ENCODE data around the gene ATP8B3.

ATP8B3 gene

GRCh38 chr19:1839658-1840540, 27.8 kb upstream of the ATP8B3 start:
- no peaks in the 10 kb centered on the region for H3K36me3 ChIP-seq (ENCODE audit: control insufficient read depth, insufficient read depth, low read length)
- peaks cover 46% of the 10 kb centered on the region for H3K4me1 ChIP-seq (ENCODE audit: control insufficient read depth, insufficient read depth, low read length)
- no peak overlapping the region for H3K9ac ChIP-seq (ENCODE audit: low read length)
- no peak overlapping the region for H3K4me3 ChIP-seq (ENCODE audit: low read length)
- no peaks in the 10 kb centered on the region for H3K27me3 ChIP-seq (ENCODE audit: control insufficient read depth, insufficient read depth, low read length)
- H3K9me3 ChIP-seq (ENCODE audit: control insufficient read depth, low read length) = no peaks in the 10 kb centered on the region

GRCh38 chr19:1837625-1838105, 25.6 kb upstream of the ATP8B3 start:
- H3K9ac ChIP-seq (ENCODE audit: low read length) = no peak overlapping the region
- no peak overlapping the region for H3K4me3 ChIP-seq (ENCODE audit: low read length)
- no peaks in the 10 kb centered on the region for H3K9me3 ChIP-seq (ENCODE audit: control insufficient read depth, low read length)

GRCh38 chr19:1837222-1837565, 25.1 kb upstream of the ATP8B3 start:
- no peak overlapping the region for H3K9ac ChIP-seq (ENCODE audit: low read length)
- peaks cover 33% of the 10 kb centered on the region for H3K4me1 ChIP-seq (ENCODE audit: control insufficient read depth, insufficient read depth, low read length)
- no peak overlapping the region for H3K4me3 ChIP-seq (ENCODE audit: low read length)
- no peaks in the 10 kb centered on the region for H3K9me3 ChIP-seq (ENCODE audit: control insufficient read depth, low read length)
- H3K27me3 ChIP-seq (ENCODE audit: control insufficient read depth, insufficient read depth, low read length) = no peaks in the 10 kb centered on the region
- no peaks in the 10 kb centered on the region for H3K36me3 ChIP-seq (ENCODE audit: control insufficient read depth, insufficient read depth, low read length)

More at GRCh38 chr19:1837625-1838105, 25.6 kb upstream of the ATP8B3 start:
- peaks cover 33% of the 10 kb centered on the region for H3K4me1 ChIP-seq (ENCODE audit: control insufficient read depth, insufficient read depth, low read length)
- H3K27me3 ChIP-seq (ENCODE audit: control insufficient read depth, insufficient read depth, low read length) = no peaks in the 10 kb centered on the region
- no peaks in the 10 kb centered on the region for H3K36me3 ChIP-seq (ENCODE audit: control insufficient read depth, insufficient read depth, low read length)

DNA sequence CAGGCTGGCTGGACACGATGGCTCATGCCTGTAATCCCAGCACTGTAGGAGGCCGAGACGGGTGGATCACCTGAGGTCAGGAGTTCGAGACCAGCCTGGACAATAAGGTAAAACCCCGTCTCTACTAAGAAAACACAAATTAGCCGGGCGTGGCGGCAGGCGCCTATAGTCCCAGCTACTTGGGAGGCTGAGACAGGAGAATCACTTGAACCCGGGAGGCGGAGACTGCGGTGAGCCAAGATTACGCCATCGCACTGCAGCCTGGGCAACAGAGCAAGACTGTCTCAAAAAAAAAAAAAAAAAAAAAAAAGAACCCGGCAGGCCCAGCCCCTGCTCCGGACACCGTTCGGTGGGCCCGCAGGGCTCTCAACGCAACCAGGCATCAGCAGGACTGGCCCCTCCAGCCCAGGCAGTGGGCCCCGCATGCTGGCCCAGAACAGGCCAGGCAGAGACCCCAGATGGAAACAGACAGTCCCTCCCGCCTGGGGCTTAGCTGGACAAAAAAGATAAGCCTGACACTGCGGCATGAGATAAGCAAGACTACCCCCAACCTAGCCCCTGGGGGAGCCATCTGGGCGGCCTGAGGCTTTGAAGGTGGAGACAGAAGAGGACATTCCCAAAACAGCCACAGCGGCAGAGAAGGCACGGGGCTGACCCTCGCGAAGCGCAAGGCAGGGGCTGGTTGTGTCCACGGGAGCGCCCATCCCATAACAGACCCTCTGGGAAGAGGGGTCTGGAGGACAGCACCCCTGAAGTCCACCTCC, 24.6 kb upstream of the ATP8B3 start:
- Histone ChIP-seq H3K9me3 (ENCODE audit: control insufficient read depth, low read length) (no peaks in the 10 kb centered on the region), H3K4me3 (ENCODE audit: low read length) (no peak overlapping the region), H3K9ac (ENCODE audit: low read length) (no peak overlapping the region), H3K4me1 (ENCODE audit: control insufficient read depth, insufficient read depth, low read length) (peaks cover 33% of the 10 kb centered on the region), H3K27me3 (ENCODE audit: control insufficient read depth, insufficient read depth, low read length) (no peaks in the 10 kb centered on the region), H3K36me3 (ENCODE audit: control insufficient read depth, insufficient read depth, low read length) (no peaks in the 10 kb centered on the region)

DNA sequence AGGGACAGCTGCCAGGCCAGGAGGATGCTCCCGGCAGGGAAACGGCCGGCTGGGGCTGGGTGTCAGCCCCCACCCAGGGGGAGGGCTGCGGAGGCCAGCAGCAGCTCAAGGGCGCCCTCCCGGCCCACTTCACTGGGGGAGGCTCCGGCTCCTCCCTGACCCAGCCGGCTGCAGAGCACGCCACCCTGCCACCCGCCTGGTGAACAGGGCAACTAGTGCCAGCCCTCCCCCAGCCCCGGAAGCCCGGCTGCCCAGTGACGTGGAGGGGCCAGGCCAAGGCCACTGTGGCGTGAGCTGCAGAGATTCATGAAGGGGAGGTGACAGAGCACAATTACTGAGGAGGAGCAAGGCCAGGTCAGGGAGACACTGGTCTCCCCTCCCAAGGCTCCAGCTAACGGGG, 21.5 kb upstream of the ATP8B3 start:
- Histone ChIP-seq H3K9ac (ENCODE audit: low read length) (no peak overlapping the region), H3K4me3 (ENCODE audit: low read length) (no peak overlapping the region)

DNA sequence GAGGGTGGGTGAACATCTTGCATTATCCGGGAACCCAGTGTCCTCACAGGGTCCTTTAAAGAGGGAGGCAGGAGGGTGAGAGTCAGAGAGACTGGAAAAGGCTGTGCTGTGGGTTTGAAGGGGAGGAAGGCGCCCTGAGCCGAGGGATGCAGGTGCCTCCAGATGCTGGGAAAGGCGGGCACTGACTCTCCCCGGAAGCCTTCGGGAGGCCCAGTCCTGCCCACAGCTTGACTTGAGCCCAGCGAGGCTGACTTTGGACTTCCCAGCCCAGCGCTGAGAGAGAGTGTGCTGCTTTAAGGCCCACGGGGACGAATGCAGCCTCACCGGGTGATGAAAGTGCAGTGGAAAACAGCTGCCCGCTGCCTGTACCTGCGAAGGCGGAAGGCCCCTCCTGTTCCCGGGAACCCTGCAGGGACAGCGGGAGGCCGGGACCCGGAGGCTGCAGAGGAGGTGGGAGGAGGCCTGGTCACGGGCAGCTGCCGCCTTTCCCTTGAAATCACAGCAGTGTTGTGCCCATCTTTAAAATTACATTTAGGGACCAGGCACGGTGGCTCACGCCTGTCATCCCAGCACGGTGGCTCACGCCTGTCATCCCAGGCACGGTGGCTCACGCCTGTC, 20.1 kb upstream of the ATP8B3 start:
- no peaks in the 10 kb centered on the region for H3K27me3 ChIP-seq (ENCODE audit: control insufficient read depth, insufficient read depth, low read length)
- H3K4me3 ChIP-seq (ENCODE audit: low read length) = no peak overlapping the region
- H3K9me3 ChIP-seq (ENCODE audit: control insufficient read depth, low read length) = no peaks in the 10 kb centered on the region
- no peak overlapping the region for H3K9ac ChIP-seq (ENCODE audit: low read length)
- H3K4me1 ChIP-seq (ENCODE audit: control insufficient read depth, insufficient read depth, low read length) = peaks cover under 1% of the 10 kb centered on the region
- no peaks in the 10 kb centered on the region for H3K36me3 ChIP-seq (ENCODE audit: control insufficient read depth, insufficient read depth, low read length)

More for the DNA sequence above, 21.5 kb upstream of the ATP8B3 start:
- Histone ChIP-seq H3K4me1 (ENCODE audit: control insufficient read depth, insufficient read depth, low read length) (peaks cover 14% of the 10 kb centered on the region), H3K36me3 (ENCODE audit: control insufficient read depth, insufficient read depth, low read length) (no peaks in the 10 kb centered on the region), H3K9me3 (ENCODE audit: control insufficient read depth, low read length) (no peaks in the 10 kb centered on the region), H3K27me3 (ENCODE audit: control insufficient read depth, insufficient read depth, low read length) (no peaks in the 10 kb centered on the region)

DNA sequence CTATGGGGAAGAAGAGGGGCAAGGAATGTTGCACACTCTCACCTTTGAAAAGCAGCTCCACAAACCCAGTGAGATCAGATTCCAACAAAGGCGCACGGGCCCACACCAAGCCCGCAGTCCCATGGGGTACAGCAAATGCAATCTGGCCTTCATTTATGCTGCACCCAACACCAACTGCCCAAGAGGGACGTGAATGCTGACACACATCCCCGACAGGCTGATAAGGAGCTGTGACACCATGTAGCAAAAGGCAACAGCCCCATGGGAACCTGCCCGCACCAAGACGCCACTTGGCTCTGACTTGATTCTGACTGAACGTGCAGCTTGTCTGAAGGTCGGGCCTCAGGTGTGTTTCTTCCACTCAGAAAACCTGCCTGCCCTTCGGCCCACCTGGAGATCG, 18.9 kb upstream of the ATP8B3 start:
- no peak overlapping the region for H3K4me3 ChIP-seq (ENCODE audit: low read length)
- no peaks in the 10 kb centered on the region for H3K9me3 ChIP-seq (ENCODE audit: control insufficient read depth, low read length)
- peaks cover 4% of the 10 kb centered on the region for H3K36me3 ChIP-seq (ENCODE audit: control insufficient read depth, insufficient read depth, low read length)
- peaks cover 6% of the 10 kb centered on the region for H3K4me1 ChIP-seq (ENCODE audit: control insufficient read depth, insufficient read depth, low read length)
- H3K9ac ChIP-seq (ENCODE audit: low read length) = no peak overlapping the region
- no peaks in the 10 kb centered on the region for H3K27me3 ChIP-seq (ENCODE audit: control insufficient read depth, insufficient read depth, low read length)

DNA sequence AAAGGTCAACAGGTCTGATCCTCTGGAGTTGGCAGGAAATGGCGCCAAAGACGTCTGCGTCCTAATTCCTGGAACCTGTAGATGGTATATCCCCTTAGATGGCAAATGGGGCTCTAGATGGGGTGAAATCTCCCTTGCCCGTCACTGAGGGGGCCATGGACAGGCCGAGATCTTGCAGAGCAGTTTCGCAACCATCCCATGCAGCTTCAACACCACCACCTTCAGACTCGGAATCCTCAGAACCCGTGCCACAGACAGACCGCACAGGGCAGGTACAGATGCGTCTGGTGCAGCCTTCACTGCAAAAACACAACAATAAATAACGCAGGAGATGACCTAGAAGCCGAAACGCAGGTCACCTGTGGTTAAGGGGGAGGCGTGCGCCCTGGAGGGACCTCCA, 18.5 kb upstream of the ATP8B3 start:
- peaks cover 4% of the 10 kb centered on the region for H3K36me3 ChIP-seq (ENCODE audit: control insufficient read depth, insufficient read depth, low read length)
- peaks cover 7% of the 10 kb centered on the region for H3K4me1 ChIP-seq (ENCODE audit: control insufficient read depth, insufficient read depth, low read length)

GRCh38 chr19:1829958-1830357, 17.9 kb upstream of the ATP8B3 start:
- Histone ChIP-seq H3K9ac (ENCODE audit: low read length) (no peak overlapping the region), H3K36me3 (ENCODE audit: control insufficient read depth, insufficient read depth, low read length) (peaks cover 4% of the 10 kb centered on the region), H3K27me3 (ENCODE audit: control insufficient read depth, insufficient read depth, low read length) (no peaks in the 10 kb centered on the region), H3K4me3 (ENCODE audit: low read length) (no peak overlapping the region), H3K4me1 (ENCODE audit: control insufficient read depth, insufficient read depth, low read length) (peaks cover 7% of the 10 kb centered on the region), H3K9me3 (ENCODE audit: control insufficient read depth, low read length) (no peaks in the 10 kb centered on the region)

More for the DNA sequence above, 18.5 kb upstream of the ATP8B3 start:
- no peaks in the 10 kb centered on the region for H3K27me3 ChIP-seq (ENCODE audit: control insufficient read depth, insufficient read depth, low read length)
- H3K9me3 ChIP-seq (ENCODE audit: control insufficient read depth, low read length) = no peaks in the 10 kb centered on the region
- H3K9ac ChIP-seq (ENCODE audit: low read length) = no peak overlapping the region
- H3K4me3 ChIP-seq (ENCODE audit: low read length) = no peak overlapping the region

- Histone ChIP-seq H3K9me3 (ENCODE audit: control insufficient read depth, low read length) (no peaks in the 10 kb centered on the region), H3K4me1 (ENCODE audit: control insufficient read depth, insufficient read depth, low read length) (peaks cover 7% of the 10 kb centered on the region), H3K27me3 (ENCODE audit: control insufficient read depth, insufficient read depth, low read length) (no peaks in the 10 kb centered on the region), H3K4me3 (ENCODE audit: low read length) (no peak overlapping the region), H3K9ac (ENCODE audit: low read length) (no peak overlapping the region), H3K36me3 (ENCODE audit: control insufficient read depth, insufficient read depth, low read length) (peaks cover 4% of the 10 kb centered on the region)
Observed at GRCh38 chr19:1828279-1829238, 16.5 kb upstream of the ATP8B3 start.

GRCh38 chr19:1827566-1828278, 15.6 kb upstream of the ATP8B3 start:
- Histone ChIP-seq H3K4me3 (ENCODE audit: low read length) (no peak overlapping the region), H3K9me3 (ENCODE audit: control insufficient read depth, low read length) (no peaks in the 10 kb centered on the region), H3K36me3 (ENCODE audit: control insufficient read depth, insufficient read depth, low read length) (peaks cover 4% of the 10 kb centered on the region), H3K27me3 (ENCODE audit: control insufficient read depth, insufficient read depth, low read length) (no peaks in the 10 kb centered on the region), H3K9ac (ENCODE audit: low read length) (no peak overlapping the region), H3K4me1 (ENCODE audit: control insufficient read depth, insufficient read depth, low read length) (peaks cover 7% of the 10 kb centered on the region)
